COR-L47 (cell line): ENCODE data around the gene SLIT1.

Experiments used
- DNase-seq: peaks from one replicate; lab custom pipeline; 2025; lab: John Stamatoyannopoulos, UW

The SLIT1 gene

GRCh38 chr10:97138846-97139245, 46.9 kb downstream of the SLIT1 start:
- no peak for DNase-seq

DNA sequence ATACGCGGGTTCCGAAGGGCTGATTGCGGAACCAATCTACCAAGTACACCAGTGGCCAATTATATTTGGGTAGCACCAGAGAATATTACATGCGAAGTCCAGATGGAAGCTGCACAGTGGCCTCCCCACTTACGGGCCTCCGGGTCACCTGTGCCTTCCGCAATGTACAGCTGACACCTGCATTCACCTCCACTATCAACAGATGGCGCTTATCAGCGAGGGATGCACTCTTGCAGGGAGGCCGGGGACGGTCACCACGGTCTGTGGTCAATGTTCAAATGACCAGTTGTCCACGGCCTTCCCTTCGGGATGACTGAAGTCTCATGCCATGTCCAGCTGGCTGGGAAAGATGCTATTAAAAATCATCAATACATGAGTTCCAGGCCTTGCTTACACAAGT, 47.6 kb downstream of the SLIT1 start:
- DNase-seq, result no peak

- no peak for DNase-seq
Measured at GRCh38 chr10:97136756-97137155, 49.0 kb downstream of the SLIT1 start.

- DNase-seq, result no peak
Measured at GRCh38 chr10:97135464-97135863, 50.3 kb downstream of the SLIT1 start.

DNA sequence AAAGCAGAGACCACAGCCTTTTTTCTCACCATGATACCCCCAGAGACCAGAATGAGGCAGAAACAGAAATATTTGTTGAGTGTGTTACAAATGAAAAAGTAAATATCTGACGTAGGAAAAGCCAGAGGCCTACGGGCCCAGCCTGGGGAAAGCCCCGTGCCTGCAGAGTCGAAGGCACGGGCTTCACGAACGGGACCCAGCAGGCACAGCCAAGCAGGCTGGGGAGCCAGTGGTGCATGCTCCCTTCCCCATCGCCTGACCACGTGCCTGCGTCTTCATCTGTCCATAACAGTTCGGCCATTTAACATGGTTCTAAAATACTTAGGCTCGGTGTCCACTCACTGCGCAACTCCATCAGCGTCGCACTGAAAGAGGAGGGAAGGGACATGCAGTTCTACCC, 50.8 kb downstream of the SLIT1 start:
- DNase-seq, result no peak

- no peak for DNase-seq
Measured at GRCh38 chr10:97134110-97134509, 51.6 kb downstream of the SLIT1 start.

DNA sequence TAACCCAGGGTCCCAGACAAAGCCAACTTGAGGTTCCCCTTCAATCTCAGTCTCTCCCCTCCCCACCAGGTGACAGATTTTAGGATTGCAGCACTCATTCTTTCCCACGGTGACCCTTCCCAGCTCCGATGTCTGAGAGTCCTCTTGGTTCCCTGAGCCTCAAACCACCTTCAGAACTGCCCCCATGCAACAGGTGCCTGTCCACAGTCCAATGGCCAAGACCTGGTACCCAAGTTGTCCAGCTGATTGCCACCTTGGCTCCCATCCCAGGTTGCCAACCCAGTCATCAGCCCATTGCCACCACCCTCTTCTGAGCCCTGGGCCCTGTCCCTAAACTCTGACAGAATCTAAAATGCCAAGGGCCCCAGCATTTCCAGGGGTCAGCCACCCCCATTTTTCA, 53.5 kb downstream of the SLIT1 start:
- no peak for DNase-seq

- no peak for DNase-seq
Measured at GRCh38 chr10:97131666-97132065, 54.1 kb downstream of the SLIT1 start.

- no peak for DNase-seq
Measured at GRCh38 chr10:97131181-97131628, 54.6 kb downstream of the SLIT1 start.

GRCh38 chr10:97129666-97130065, 56.1 kb downstream of the SLIT1 start:
- no peak for DNase-seq

GRCh38 chr10:97128516-97129154, 57.1 kb downstream of the SLIT1 start:
- no peak for DNase-seq

DNA sequence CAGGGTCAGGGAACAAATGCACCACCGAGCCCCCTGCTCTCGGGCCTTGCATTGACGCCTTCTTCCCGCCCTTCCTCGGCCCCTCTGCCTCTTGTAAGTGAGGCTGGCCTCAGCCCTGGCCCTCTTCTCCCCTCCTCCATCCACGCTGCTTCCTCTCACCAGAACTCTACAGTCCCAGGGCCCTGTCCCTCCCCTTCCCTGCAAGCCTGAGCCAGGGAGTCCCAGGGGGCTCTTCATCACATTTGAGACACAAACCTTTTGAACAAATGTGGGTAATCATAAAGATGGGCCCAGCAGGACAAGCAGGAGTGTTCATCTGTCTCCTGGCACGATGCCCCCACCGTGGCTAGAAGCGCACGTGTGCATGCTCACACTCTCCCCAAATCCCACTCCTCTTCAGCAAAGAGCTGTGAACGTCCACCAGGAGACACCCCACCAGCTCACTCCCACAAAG, 57.7 kb downstream of the SLIT1 start:
- DNase-seq, result no peak

DNA sequence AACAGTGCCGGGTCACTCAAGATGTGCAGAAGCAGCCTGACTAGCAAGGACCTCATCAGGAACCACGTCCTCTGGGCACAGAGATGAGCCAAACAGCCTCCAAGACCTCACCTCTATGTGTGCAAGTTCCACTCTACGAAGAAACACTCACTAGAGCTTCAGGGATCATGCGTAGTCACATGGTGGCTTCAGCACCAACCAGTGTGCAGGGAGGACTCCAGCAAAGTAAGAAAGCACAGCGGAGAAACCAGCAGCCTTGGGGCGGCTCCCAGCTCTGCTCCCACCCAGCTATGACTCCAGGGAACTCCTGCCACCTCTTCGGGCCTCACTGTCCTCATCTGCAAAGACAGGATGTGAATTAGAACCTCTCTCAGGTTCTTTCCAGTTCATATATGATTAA, 58.2 kb downstream of the SLIT1 start:
- no peak for DNase-seq

DNA sequence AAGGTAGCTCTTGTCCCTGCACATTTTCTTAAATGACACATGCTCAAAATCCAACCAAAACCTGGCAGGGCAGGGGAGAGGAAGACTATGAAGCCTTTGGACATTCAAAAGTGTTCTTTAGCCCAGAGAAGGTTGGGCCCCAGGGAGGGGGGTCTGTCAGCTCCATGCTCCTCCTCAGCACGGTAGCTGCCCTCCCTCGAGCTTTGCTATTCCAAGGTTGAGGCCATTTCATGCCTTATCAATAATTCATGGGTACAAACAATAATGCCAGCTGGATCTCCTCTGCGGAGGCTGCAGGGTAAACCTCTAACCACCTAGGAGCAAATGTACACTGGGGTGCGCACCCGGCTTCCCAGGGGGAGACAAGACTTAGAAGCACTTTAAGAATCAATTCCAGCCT, 61.5 kb downstream of the SLIT1 start:
- DNase-seq, result no peak

DNA sequence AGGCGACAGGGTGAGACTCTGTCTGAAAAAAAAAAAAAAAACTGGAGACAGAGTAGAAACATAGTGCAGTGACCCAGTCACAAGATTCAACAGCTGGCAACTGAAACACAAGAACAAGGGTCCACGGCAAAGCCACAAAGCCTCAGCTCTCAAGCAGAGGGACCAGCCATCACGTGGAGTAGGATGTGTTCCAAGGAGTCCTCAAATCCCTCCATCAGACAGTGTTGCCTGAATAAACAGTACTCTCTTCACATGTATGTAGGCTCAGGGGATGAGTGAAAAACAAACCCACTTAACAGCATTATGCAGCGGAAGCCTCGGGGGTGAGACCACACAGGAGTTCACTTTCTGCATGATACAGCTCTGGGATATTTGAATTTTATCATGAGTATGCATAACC, 62.0 kb downstream of the SLIT1 start:
- no peak for DNase-seq

DNA sequence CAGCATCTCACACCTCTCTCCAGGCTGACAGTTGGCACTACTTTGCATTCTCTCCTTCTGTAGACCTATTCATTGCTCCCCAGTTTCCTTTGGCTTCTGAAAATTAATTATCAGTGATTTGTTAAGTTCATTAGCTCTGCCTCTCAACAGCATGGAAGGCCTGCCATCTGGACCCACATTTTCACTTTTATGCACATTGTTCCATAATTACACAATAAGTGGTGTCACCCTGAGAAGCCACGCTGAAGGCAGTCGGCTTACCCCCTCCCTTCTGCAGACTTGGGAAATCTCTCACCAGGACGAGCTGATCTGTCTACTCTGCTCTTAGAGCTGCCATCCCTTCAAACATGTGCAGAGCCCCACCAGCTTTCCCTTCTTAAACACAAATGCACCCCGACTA, 64.7 kb downstream of the SLIT1 start:
- no peak for DNase-seq

DNA sequence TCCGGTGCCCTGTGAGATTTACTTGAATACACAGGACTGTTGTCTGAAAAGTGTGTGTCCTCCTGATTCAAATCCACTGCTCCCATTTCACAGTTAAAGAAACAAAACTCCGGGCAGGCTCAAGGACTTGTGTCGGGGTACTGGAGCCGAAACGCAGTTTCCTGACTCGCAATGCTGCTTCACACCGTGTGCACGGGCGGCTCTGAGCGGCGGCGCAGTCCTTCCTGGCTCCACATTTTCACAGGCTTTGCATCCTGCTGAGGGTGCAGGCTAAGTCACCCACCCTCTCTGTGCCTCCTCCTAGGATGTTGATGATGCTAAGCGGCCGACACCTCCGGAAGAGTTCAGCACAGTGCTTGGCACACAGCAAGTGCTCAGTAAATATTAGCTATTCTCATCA, 65.4 kb downstream of the SLIT1 start:
- no peak for DNase-seq

DNA sequence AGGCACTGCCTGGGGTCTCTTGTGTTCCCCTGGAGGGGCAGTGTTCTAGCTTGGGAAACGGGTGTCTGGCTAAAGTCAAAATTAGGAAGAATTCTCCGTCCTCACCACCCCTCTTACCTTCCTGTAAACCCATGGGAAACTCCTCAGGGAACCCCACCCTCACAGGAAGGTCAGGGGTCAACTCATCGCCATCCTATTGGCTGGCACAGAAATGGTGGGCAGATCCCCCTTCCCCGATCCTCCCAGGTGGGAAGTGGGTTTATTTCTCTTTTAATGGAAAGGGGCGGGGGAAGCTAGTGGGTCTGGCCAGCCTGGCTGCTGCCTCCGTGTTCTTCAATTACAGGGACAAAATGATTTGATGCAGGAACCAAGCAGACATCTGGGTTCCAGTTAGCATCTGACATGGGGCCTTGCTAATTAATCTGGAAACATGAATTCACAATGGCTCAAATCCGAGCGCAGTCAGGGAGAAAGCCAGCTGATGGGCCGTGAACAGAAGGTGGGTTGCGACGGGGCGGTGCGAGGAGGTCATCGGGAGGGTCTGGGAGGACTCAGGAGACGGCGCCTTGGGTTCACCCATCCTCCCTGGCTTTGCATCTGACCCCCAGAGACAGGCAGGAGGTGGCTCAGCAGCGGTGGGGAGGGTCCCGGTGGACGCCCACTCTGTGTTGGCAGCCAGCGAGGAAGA, 66.6 kb downstream of the SLIT1 start:
- DNase-seq, result no peak

DNA sequence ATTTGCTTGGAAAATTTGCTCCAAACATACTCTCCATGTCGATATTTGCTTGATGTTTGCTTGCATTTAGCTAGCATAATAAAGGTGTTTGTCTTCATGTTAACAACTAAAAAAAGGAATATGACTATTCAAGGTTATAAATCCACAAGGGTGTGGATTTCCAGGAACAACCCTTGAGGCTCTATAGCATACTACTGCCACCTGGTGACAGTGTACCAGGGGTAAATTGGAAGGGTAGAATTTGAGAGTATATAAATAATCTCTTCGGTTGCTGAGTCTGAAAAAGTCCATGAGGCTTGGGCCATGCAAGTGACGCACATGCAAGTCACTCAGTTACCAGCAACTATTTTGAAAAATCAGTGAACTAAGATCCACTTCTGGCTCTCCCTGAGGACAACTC, 68.4 kb downstream of the SLIT1 start:
- no peak for DNase-seq

DNA sequence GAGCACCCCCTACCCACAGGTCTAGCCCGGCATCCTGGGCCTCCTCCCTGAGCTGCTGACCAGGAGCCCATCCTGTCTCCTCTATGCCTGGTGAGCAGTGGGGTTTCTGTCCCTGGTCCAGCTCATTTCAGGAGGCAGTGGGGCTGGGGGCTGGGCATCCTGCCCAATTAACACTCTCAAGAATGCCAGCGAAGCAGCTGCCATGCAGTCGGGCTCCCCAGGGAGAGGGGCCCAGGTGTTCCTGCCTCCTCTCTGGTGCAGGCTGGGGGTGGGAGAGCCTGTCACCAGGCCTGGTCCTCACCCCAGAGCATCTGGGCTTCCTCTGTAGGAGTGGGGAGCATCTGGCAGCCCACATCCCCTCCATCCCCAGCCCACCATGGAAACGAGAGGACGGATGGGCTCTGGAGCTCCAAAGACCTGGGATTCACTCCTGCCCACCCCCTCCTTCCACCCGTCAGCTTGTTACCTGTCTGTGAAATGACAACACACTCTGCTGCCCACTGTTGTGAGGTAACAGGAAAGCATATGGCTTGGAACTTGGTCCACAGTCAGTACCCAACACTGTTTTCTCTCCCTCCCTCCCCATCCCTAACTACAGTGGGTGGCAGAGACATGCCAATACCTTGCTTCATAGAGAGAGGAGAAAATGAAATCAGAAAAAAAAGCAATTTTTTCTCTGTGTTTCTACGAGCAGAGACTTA, 69.1 kb downstream of the SLIT1 start:
- peak; percentile 80 for DNase-seq

DNA sequence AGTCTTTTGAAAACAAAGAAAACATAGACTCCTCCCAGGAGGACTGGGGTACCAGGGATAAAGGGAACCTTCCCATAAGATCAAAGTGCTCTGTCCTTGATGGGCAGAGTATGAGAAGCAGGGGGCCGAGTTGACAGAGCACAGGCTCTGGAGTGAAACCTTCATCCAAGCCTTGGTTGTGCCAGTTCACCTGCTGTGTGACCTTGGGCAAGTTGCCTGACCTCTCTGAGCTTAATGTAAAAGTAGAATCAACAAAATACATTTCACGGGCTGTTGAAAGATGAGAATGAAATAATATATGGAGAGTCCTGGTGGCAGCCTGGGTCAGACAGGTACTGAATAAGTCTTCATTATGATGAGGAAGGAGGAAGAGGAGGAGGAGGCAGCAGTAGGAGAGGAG, 69.9 kb downstream of the SLIT1 start:
- no peak for DNase-seq

- no peak for DNase-seq
Measured at GRCh38 chr10:97111615-97112014, 74.1 kb downstream of the SLIT1 start.

DNA sequence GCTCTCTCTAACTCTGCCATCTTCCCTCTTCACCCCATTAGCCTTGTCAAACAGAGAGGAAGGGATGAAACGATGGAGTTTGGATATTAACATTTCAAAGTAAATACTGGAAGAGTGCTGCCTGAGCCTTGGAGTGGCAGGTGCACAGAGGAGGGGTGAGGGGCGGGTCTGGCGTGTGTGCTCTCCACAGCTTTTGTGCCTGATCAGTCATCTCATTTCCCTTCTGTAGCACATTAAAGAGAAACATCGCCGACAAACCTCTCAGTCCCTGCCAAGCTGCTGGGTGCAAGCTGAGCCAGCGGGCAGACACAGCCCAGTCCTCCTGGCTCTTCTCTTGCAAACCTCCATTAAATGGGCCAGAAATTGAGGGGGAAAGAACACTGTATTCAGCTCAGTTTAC, 76.2 kb downstream of the SLIT1 start:
- DNase-seq, result peak; percentile 45
